Measurements from ENCODE around the gene PRR36.

The PRR36 gene

GRCh38 chr19:7908742-7909461, 34.7 kb upstream of the PRR36 start:
- no peaks in the 10 kb centered on the region for H3K27me3 ChIP-seq (ENCODE audit: insufficient read depth, low read length)
- H3K4me3 ChIP-seq (ENCODE audit: low read length), result no peak overlapping the region
- peaks cover 35% of the 10 kb centered on the region for H3K36me3 ChIP-seq (ENCODE audit: insufficient read depth, low read length)
- H2AFZ ChIP-seq (ENCODE audit: low read depth, low read length), result no peak overlapping the region
- H3K4me1 ChIP-seq (ENCODE audit: insufficient read depth, low read length), result peaks cover 14% of the 10 kb centered on the region
- H3K9me3 ChIP-seq (ENCODE audit: low read length), result no peaks in the 10 kb centered on the region

- Histone ChIP-seq H3K4me3 (ENCODE audit: low read length) (no peak overlapping the region), H3K27me3 (ENCODE audit: insufficient read depth, low read length) (no peaks in the 10 kb centered on the region), H2AFZ (ENCODE audit: low read depth, low read length) (no peak overlapping the region), H3K4me1 (ENCODE audit: insufficient read depth, low read length) (peaks cover 14% of the 10 kb centered on the region), H3K9me3 (ENCODE audit: low read length) (no peaks in the 10 kb centered on the region), H3K36me3 (ENCODE audit: insufficient read depth, low read length) (peaks cover 35% of the 10 kb centered on the region)
Measured at GRCh38 chr19:7908078-7908699, 34.0 kb upstream of the PRR36 start.

DNA sequence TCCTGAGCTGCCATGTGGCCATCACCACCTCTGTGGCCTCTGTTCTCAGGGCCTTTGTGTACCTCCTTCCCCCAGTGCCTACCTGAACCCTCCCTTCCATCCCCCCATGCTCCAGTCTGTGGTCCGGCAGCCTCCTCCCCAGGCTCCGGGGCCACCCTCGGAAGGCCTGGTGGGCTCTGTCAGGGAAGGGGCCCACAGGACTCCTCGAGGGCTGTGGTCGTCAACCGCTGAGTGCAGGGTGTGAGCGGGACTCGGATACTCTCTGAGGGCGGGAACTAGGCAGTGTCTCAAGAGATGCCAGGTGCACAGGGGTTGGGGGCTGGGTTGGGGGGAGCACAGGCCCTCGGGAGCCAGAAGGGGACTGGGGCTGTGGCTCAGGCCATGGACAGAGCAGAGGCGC, 33.4 kb upstream of the PRR36 start:
- Histone ChIP-seq H3K4me1 (ENCODE audit: insufficient read depth, low read length) (peaks cover 20% of the 10 kb centered on the region), H2AFZ (ENCODE audit: low read depth, low read length) (no peak overlapping the region), H3K4me3 (ENCODE audit: low read length) (no peak overlapping the region), H3K27me3 (ENCODE audit: insufficient read depth, low read length) (no peaks in the 10 kb centered on the region), H3K9me3 (ENCODE audit: low read length) (no peaks in the 10 kb centered on the region), H3K36me3 (ENCODE audit: insufficient read depth, low read length) (peaks cover 32% of the 10 kb centered on the region)

DNA sequence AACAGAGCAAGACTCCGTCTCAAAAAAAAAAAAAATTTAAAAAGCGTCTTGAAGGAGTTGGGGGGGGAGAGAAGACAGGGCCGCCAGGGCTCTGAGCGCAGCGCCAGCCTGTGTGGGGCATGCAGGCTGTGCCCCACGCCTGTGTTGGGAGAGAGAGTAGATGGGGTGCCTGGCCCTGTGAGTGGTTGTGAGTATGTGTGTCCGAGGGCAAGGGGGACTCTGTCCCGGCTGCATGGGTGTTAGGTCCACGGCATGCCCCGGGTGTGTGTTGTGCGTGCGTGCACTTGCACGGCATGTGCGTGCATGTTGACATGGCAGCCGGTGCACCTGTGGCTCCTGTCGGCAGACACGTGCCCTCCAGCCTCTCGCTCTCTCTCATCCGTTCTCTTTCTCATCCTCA, 32.9 kb upstream of the PRR36 start:
- no peak overlapping the region for H3K4me3 ChIP-seq (ENCODE audit: low read length)
- H3K27me3 ChIP-seq (ENCODE audit: insufficient read depth, low read length), result no peaks in the 10 kb centered on the region
- H3K9me3 ChIP-seq (ENCODE audit: low read length), result no peaks in the 10 kb centered on the region
- H2AFZ ChIP-seq (ENCODE audit: low read depth, low read length), result no peak overlapping the region
- H3K36me3 ChIP-seq (ENCODE audit: insufficient read depth, low read length), result peaks cover 29% of the 10 kb centered on the region
- H3K4me1 ChIP-seq (ENCODE audit: insufficient read depth, low read length), result peaks cover 20% of the 10 kb centered on the region

GRCh38 chr19:7905859-7906258, 31.7 kb upstream of the PRR36 start:
- H3K4me1 ChIP-seq (ENCODE audit: insufficient read depth, low read length), result peaks cover 20% of the 10 kb centered on the region
- H2AFZ ChIP-seq (ENCODE audit: low read depth, low read length), result no peak overlapping the region
- no peak overlapping the region for H3K4me3 ChIP-seq (ENCODE audit: low read length)
- no peaks in the 10 kb centered on the region for H3K27me3 ChIP-seq (ENCODE audit: insufficient read depth, low read length)
- H3K9me3 ChIP-seq (ENCODE audit: low read length), result no peaks in the 10 kb centered on the region
- H3K36me3 ChIP-seq (ENCODE audit: insufficient read depth, low read length), result peaks cover 17% of the 10 kb centered on the region

- H3K4me1 ChIP-seq (ENCODE audit: insufficient read depth, low read length), result peaks cover 20% of the 10 kb centered on the region
- H3K4me3 ChIP-seq (ENCODE audit: low read length), result peak overlapping the region; percentile 71
- H3K36me3 ChIP-seq (ENCODE audit: insufficient read depth, low read length), result peaks cover 12% of the 10 kb centered on the region
- H3K9me3 ChIP-seq (ENCODE audit: low read length), result peaks cover under 1% of the 10 kb centered on the region
- no peak overlapping the region for H2AFZ ChIP-seq (ENCODE audit: low read depth, low read length)
- H3K27me3 ChIP-seq (ENCODE audit: insufficient read depth, low read length), result no peaks in the 10 kb centered on the region
Measured at GRCh38 chr19:7905268-7905667, 31.1 kb upstream of the PRR36 start.

- Histone ChIP-seq H2AFZ (ENCODE audit: low read depth, low read length) (no peak overlapping the region), H3K4me3 (ENCODE audit: low read length) (peak overlapping the region; percentile 71), H3K4me1 (ENCODE audit: insufficient read depth, low read length) (peaks cover 20% of the 10 kb centered on the region), H3K36me3 (ENCODE audit: insufficient read depth, low read length) (peaks cover 6% of the 10 kb centered on the region), H3K9me3 (ENCODE audit: low read length) (peaks cover 3% of the 10 kb centered on the region), H3K27me3 (ENCODE audit: insufficient read depth, low read length) (no peaks in the 10 kb centered on the region)
Measured at GRCh38 chr19:7904074-7905020, 30.2 kb upstream of the PRR36 start.

- Histone ChIP-seq H3K4me3 (ENCODE audit: low read length) (peak within 1 kb of the TSS; percentile 71), H2AFZ (ENCODE audit: low read depth, low read length) (no peak within 1 kb of the TSS), H3K9me3 (ENCODE audit: low read length) (peaks cover 3% of the 10 kb centered on the region), H3K36me3 (ENCODE audit: insufficient read depth, low read length) (peaks cover 2% of the 10 kb centered on the region), H3K4me1 (ENCODE audit: insufficient read depth, low read length) (peaks cover 20% of the 10 kb centered on the region), H3K27me3 (ENCODE audit: insufficient read depth, low read length) (no peaks in the 10 kb centered on the region)
Measured at GRCh38 chr19:7903244-7904073, 29.3 kb upstream of the PRR36 start, which contains the start of gene MAP2K7. Gene MAP2K7, plus strand, starts transcription at chr19:7903877. Its CDS starts 68 bp downstream, at chr19:7903945.

DNA sequence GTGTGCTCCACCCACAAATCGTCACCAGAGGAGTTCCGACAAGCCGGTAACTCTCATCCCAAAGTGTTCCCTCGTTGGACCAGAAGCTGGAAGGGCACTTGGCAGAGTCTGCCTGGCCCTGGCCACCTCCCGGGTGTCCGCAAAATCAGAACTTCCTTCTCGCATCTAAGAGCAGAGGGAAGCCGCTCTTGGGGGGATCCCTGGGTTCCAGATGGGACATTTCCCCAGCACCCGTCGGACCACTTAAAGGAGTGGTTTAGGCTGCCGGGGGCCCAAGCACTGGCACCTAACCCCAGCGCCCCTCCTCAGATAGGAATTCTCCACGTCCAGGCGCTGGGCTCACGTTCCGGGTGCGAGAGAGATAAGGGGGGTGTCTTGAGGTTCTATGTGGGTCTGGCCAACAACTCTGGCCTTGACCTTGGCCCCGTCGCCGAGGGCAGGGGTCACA, 28.6 kb upstream of the PRR36 start:
- peaks cover 20% of the 10 kb centered on the region for H3K4me1 ChIP-seq (ENCODE audit: insufficient read depth, low read length)
- peak overlapping the region; percentile 55 for H3K4me3 ChIP-seq (ENCODE audit: low read length)
- H2AFZ ChIP-seq (ENCODE audit: low read depth, low read length), result no peak overlapping the region
- peaks cover 3% of the 10 kb centered on the region for H3K9me3 ChIP-seq (ENCODE audit: low read length)
- peaks cover 2% of the 10 kb centered on the region for H3K36me3 ChIP-seq (ENCODE audit: insufficient read depth, low read length)
- H3K27me3 ChIP-seq (ENCODE audit: insufficient read depth, low read length), result no peaks in the 10 kb centered on the region

DNA sequence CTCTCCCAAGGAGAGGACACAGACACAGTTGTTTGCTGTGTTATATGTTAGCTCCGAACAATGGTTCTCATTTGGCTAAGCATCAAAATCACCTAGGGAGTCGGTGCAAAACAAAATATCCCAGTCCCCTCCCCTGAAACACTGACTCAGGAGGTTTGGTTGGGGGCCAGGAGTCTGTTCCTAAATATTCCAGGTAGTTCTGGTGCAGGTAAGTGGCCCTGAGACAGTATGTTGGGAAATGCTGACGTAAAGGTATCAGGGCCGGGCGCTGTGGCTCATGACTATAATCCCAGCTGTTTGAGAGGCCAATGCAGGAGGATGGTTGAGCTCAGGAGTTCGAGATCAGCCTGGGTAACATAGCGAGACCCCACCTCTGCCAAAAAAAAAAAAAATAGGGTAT, 27.1 kb upstream of the PRR36 start:
- Histone ChIP-seq H3K27me3 (ENCODE audit: insufficient read depth, low read length) (no peaks in the 10 kb centered on the region), H2AFZ (ENCODE audit: low read depth, low read length) (no peak overlapping the region), H3K9me3 (ENCODE audit: low read length) (peaks cover 3% of the 10 kb centered on the region), H3K4me3 (ENCODE audit: low read length) (no peak overlapping the region), H3K4me1 (ENCODE audit: insufficient read depth, low read length) (peaks cover 20% of the 10 kb centered on the region), H3K36me3 (ENCODE audit: insufficient read depth, low read length) (peaks cover 2% of the 10 kb centered on the region)

DNA sequence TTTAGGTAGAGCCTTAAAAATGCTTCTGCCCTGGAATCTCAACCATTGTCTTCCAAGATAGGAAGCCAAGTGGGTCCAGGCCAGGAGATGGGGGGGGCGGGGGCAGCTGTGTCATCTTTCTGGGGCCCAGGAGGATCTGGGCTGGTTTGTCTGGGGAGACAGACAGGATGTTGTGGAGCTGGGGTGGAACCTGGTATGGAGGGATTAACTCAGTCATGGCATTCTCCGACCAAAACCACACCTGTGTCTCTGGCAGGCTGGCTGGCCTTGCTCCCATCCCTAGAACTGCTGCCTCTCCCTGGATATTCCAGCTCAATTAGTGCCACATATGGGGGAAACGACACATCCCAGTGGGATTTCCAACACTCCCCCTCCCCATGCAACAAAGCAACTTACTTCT, 26.7 kb upstream of the PRR36 start:
- Histone ChIP-seq H3K4me3 (ENCODE audit: low read length) (no peak overlapping the region), H3K4me1 (ENCODE audit: insufficient read depth, low read length) (peaks cover 20% of the 10 kb centered on the region), H3K27me3 (ENCODE audit: insufficient read depth, low read length) (no peaks in the 10 kb centered on the region), H2AFZ (ENCODE audit: low read depth, low read length) (no peak overlapping the region), H3K9me3 (ENCODE audit: low read length) (peaks cover 3% of the 10 kb centered on the region), H3K36me3 (ENCODE audit: insufficient read depth, low read length) (peaks cover 2% of the 10 kb centered on the region)

- Histone ChIP-seq H2AFZ (ENCODE audit: low read depth, low read length) (no peak overlapping the region), H3K4me3 (ENCODE audit: low read length) (no peak overlapping the region), H3K27me3 (ENCODE audit: insufficient read depth, low read length) (no peaks in the 10 kb centered on the region), H3K4me1 (ENCODE audit: insufficient read depth, low read length) (peaks cover 16% of the 10 kb centered on the region), H3K36me3 (ENCODE audit: insufficient read depth, low read length) (no peaks in the 10 kb centered on the region), H3K9me3 (ENCODE audit: low read length) (peaks cover 3% of the 10 kb centered on the region)
Measured at GRCh38 chr19:7900401-7900870, 26.2 kb upstream of the PRR36 start.

Data from neuron (in vitro differentiated cells).